AG09309 (cell line): ENCODE data around the gene USP46.

Experiments used
- DNase-seq: peaks from one replicate; pipeline ENCODE4 v3.0.0-alpha.2; 2010; ENCODE audit warnings: low read depth
- H3K4me3 ChIP-seq: 2 replicates; pipeline ENCODE4 v1.5.1; 2011; ENCODE audit warnings: mild to moderate bottlenecking, low read depth, low read length, moderate library complexity; ENCODE audit not compliant: control insufficient read depth
- TF ChIP-seq, protein P1 (sequence below): IDR thresholded peaks from 2 replicates; pipeline ENCODE4 v1.5.1; 2011; ENCODE audit warnings: mild to moderate bottlenecking, low read depth, low read length, inconsistent platforms; ENCODE audit not compliant: insufficient read depth, control insufficient read depth; ENCODE audit errors: missing control alignments

Gene USP46

DNA sequence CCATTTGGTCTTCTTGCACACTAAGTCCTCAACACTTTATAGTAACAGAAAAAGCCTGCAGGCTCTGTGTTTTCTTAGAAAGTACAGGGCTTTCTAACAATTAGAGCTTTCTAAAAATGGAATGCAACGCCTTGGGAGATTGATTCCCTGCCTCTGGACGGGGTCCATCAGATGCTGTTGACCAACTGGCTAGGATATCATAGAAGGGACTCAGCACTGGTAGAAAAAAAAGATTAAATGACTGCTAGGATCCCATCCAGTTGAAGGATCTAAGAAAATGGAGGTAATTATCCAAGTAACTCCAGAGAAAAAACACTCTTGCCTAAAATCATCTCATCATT is 39.5 kb downstream of the USP46 start:
- TF ChIP-seq, protein P1, sequence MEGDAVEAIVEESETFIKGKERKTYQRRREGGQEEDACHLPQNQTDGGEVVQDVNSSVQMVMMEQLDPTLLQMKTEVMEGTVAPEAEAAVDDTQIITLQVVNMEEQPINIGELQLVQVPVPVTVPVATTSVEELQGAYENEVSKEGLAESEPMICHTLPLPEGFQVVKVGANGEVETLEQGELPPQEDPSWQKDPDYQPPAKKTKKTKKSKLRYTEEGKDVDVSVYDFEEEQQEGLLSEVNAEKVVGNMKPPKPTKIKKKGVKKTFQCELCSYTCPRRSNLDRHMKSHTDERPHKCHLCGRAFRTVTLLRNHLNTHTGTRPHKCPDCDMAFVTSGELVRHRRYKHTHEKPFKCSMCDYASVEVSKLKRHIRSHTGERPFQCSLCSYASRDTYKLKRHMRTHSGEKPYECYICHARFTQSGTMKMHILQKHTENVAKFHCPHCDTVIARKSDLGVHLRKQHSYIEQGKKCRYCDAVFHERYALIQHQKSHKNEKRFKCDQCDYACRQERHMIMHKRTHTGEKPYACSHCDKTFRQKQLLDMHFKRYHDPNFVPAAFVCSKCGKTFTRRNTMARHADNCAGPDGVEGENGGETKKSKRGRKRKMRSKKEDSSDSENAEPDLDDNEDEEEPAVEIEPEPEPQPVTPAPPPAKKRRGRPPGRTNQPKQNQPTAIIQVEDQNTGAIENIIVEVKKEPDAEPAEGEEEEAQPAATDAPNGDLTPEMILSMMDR, result no peak
- H3K4me3 ChIP-seq, result no peak overlapping the region

DNA sequence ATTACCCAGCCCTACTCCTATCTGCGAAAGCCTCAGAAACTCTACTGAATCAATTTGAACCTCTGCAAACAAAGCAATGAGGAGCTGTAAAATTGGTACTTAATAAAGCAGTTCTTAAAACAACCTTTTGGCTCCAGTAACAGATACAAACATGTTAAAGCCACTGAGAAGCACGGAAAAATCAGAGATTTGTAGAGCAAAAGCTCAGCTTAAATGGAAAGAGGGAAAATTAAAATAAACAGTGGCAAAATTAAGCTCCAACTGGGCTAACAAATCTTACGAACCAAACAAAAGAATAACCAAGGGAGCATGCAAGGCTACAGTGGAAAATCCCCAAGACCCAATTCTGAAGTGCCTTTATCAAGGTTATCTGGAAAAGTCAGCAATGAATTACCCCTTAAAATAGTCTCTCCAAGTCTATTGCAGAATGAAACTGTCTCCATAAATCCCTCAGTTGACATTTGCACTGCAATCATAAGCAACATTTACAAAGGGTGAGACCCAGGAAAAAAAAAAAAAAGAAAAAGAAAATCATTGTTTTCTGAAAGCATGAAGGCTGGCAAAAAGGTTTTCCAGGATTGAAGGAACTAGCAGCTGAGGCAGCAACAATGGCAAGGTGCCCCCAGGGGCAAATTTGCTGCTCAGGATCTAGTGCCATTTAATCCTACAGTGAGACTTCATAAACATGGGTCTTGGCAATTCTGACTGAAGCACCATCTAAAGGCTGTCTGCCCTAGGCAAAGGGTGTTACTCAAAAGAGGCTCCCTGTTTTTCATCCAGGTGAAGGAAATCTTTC is 40.1 kb downstream of the USP46 start:
- no peak overlapping the region for H3K4me3 ChIP-seq
- DNase-seq, result no peak
- TF ChIP-seq, protein P1, result no peak

More for the DNA sequence above, 39.5 kb downstream of the USP46 start:
- DNase-seq, result no peak

DNA sequence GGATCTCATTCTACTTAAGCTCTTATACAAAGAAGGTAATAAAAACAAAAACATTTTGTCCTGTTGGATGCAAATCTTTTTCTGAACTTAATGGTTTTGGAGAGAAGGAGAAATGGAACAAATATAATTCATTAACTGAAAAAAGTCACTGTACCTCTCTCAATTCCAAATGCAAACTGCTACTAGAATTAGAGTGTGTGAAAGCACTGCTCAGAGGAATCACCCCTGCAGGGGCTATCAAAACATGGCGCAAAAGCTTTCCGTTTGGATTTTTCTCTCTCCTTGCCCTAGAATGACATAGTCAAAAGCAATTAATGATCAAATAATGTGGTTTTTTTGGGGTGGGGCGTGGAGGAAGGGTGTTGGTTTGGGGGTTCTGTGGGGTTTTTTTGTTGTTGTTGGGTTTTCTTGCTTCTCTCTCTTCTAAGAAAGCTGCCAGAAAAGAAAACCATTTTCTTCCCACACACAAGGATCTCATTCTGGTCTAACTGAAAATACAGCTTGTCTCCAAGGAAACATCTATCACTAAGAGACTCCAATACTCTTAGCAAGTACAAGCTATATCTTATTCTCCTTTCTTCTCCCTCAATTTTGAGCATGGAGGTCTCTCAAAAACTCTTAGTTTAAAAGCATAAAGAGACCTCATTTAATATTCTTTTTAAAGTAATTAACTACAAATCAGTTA is 41.6 kb downstream of the USP46 start:
- TF ChIP-seq, protein P1, result no peak
- DNase-seq, result no peak
- no peak overlapping the region for H3K4me3 ChIP-seq

DNA sequence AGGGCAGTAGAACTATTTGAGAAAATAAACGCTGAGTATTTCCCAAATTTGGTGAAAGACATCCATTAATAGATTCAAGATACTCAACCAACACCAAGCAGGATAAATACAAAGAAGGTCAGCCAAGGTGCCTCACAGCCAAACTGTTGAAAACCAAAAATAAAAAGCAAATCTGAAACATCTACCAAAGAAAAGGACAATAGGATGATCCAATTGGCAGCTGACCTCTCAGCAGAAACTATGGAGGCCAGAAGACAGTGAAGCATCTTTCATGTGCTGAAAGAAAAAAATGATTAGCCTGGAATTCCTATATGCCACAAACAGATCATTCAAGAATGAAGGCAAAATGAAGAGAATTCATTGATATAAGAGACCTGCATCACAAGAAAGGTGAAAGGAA is 44.9 kb downstream of the USP46 start:
- no peak overlapping the region for H3K4me3 ChIP-seq
- no peak for DNase-seq
- TF ChIP-seq, protein P1, result no peak

DNA sequence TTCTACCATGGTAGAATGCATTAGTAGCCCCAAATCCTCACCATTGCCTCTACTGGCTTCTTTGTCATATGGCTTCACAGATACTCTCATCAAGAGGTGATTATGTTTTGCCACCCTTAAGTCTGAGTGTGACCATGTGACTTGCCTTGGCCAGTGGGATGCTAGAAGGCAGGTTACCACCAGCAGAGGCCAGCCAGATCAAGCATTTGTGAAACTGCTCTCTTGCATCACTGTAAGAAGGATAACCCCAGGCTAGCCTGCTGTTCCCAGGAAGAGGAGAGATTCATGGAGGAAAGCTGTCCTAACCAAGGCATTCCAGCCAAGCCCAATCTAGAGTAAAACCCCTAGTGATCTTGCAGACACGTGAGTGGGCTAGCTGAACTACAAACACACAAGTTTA is 46.8 kb downstream of the USP46 start:
- TF ChIP-seq, protein P1, result no peak
- DNase-seq, result no peak
- H3K4me3 ChIP-seq, result no peak overlapping the region

DNA sequence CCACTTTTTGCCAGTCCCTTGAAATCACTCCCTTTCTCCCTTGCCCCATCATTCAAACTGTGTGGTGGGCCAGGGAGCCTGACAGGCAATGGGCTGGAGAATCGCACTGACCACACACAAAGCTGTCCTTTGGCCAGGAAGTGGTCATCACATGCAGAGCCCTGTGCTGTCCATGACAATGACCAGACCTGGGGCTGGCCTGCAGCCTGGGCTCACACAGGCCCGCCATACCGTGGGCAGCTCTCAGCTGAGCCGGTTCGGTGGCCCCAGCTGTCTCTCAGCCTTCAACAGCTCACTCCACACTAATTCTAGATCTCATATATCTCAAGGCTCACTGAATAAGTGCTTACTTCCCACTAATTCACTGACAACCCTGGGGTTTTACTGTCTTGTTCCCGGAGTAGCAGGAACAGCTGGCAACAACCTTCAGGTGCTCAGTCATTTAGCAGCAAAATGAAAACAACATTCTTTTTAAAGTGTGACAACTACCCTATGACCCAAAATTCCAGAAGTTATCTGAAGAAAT is 48.0 kb downstream of the USP46 start:
- TF ChIP-seq, protein P1, result no peak
- no peak for DNase-seq
- H3K4me3 ChIP-seq, result no peak overlapping the region
